Body of pancreas (tissue), 4 donors: ENCODE measurements around the gene ZNF200.
A peak's percentile ranks its signal among the peaks of the same experiment; 100 is the strongest.

ENCODE experiments used
- POLR2A ChIP-seq, 3 donors: fragments of 450-650 bp; IDR thresholded peaks; one replicate each; pipeline ENCODE4 v1.6.1; 2016; ENCODE audit warnings: antibody characterized with exemption in 3 of 3, mild to moderate bottlenecking in 2 of 3
- TF ChIP-seq, protein P1 (sequence below), 7 experiments: fragments of 450-650 bp in 4 of 7; fragments of 200-600 bp in 3 of 7; sonication (generic) in 3 of 7; IDR thresholded peaks; one replicate each; pipeline ENCODE4 v1.5.1; 2016 to 2019; ENCODE audit warnings: antibody characterized with exemption in 7 of 7

DNA sequence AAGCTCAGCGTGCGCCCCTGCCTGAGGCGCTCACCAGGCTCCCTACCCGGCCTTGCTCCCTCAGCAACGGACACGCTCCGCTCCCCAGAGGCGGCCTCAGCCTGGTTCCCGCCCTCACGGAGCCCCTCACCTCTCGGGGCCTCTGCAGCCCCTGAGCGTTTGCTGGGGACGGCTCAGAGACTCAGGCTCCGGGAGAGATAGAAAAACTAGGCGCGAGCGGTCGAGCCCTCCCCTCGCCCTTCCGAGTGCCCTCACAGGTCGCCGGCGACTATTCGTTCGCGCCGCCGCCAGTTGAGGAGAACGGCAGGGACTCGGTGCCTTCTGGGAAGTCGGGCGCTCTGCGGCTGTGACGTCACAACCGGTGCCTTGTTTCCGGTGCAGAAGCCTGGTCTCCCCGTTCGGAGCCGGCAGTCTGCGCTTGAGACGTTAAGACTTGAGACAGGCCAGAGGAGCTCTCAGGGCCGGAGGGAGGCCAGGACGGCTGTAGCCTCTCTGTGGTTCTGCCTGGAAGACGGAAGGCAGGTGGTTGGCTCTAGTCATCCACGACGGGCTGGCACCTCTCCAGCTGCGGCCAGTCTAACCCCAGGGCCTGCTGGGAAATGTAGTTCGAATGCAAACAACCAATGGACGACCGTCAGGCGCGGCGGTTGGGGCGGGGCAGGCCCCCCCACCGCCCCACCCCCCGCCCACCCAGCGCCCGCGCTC, at the start of gene ZNF200:
- TF ChIP-seq, protein P1, sequence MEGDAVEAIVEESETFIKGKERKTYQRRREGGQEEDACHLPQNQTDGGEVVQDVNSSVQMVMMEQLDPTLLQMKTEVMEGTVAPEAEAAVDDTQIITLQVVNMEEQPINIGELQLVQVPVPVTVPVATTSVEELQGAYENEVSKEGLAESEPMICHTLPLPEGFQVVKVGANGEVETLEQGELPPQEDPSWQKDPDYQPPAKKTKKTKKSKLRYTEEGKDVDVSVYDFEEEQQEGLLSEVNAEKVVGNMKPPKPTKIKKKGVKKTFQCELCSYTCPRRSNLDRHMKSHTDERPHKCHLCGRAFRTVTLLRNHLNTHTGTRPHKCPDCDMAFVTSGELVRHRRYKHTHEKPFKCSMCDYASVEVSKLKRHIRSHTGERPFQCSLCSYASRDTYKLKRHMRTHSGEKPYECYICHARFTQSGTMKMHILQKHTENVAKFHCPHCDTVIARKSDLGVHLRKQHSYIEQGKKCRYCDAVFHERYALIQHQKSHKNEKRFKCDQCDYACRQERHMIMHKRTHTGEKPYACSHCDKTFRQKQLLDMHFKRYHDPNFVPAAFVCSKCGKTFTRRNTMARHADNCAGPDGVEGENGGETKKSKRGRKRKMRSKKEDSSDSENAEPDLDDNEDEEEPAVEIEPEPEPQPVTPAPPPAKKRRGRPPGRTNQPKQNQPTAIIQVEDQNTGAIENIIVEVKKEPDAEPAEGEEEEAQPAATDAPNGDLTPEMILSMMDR (IDR thresholded peaks at IDR 0.05) = peak in 1 of 7 experiments; percentile 1
- TF ChIP-seq POLR2A (IDR thresholded peaks at IDR 0.05) = peak in 2 of 3 donors; percentile 72 to 76
